GM18498 (cell line): ENCODE data around the gene R3HDM2.
A peak's percentile ranks its signal among the peaks of the same experiment; 100 is the strongest.

ENCODE experiments used
- ATAC-seq: cut with Tn5 transposase; IDR thresholded peaks from one replicate; pipeline ENCODE4 v1.9.1; 2021; ENCODE audit warnings: mild to moderate bottlenecking, moderate library complexity; ENCODE audit not compliant: unreplicated experiment

The R3HDM2 gene

DNA sequence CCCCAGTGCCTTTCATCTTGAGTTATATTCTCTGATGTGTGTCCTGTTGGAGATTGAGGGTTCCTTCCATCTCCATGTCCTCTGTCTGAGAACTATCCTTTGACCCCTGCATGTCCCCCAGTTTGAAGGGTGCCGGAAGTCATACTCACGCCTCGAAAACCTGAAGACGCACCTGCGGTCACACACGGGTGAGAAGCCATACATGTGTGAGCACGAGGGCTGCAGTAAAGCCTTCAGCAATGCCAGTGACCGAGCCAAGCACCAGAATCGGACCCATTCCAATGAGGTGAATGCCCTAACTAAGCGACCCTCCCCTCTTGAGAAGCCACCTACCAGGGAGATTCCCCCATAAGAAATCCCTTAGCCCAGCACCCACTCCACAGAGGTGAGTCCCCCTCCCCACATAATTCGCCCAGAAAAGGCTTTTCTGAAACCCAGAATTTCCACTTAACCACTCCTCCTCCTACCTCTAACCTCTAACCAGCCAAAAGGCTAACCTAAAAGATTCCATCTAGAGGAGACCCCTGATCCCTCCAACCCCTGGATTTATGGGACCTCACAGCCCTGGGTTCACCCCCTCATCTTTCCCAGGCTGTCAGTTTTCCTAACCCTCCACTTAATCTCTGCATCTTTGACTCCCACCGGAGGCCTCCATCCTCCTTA lies 36.5 kb upstream of the R3HDM2 start:
- no peak for ATAC-seq

- ATAC-seq = no peak
These were observed 35.1 kb upstream of the R3HDM2 start for GRCh38 chr12:57465747-57466505.

DNA sequence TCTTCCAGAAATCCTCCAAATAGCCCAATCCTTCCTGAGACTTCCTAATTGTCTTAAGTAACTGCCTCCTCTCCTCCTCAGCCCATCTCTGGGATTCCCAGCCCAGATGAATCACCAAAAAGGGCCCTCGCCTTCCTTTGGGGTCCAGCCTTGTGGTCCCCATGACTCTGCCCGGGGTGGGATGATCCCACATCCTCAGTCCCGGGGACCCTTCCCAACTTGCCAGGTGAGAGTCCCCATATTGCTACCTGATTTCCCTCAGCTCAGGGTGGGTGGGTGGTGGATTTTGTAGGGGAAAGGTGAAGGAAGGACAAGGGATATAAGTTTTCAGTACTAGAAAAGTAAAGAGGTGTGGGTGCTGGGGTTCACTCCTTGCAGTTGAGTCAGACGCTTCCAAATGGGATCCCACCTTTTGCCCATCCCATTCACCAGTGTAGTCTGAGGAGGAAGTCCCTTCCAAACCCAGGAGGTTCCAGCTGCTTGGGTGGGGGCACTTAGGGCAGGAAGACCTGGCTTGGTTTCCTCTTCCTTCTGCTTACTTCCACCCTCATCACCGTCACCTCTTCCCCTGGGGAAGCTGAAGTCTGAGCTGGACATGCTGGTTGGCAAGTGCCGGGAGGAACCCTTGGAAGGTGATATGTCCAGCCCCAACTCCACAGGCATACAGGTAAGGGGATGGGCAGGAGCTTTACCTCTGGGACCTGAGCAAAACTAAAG lies 34.3 kb upstream of the R3HDM2 start:
- ATAC-seq = no peak

GRCh38 chr12:57464569-57464968 lies 33.7 kb upstream of the R3HDM2 start:
- no peak for ATAC-seq

DNA sequence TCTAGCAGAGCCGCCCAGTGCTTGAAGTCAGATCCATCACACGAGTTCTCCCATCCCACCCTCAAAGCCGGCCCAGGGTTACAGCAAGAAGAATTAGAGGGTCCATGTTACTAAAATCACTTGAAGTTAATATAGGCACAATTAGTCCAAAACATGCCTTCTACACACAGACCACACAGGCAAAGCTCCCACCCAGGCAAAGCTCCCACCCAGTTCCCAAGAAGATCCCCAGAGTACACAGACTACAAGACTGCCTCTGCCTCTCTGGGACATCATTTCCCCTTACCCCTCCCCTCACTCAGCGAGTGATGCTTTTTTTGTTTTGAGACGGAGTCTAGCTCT lies 32.0 kb upstream of the R3HDM2 start:
- ATAC-seq = no peak

- peak; percentile 68 for ATAC-seq
These were observed 31.5 kb upstream of the R3HDM2 start for GRCh38 chr12:57462251-57462911.

DNA sequence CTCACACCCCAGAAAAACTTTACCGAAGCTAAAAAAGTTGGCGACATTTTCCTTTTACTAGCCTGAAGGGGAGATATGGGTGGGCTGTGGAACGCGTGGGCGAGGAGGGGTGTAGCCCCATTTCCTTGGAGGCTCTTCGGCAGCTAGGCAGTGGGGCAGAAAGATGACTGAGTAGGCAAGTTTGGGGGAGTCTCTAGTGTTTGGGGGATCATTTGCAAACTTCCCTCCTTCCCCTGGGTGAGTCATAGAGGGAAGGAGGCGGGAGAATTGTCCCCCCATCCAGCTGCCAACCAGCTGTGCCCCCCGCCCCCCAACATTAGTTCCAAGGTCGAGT lies 31.0 kb upstream of the R3HDM2 start:
- ATAC-seq = no peak

GRCh38 chr12:57461276-57461916 lies 30.6 kb upstream of the R3HDM2 start:
- no peak for ATAC-seq

DNA sequence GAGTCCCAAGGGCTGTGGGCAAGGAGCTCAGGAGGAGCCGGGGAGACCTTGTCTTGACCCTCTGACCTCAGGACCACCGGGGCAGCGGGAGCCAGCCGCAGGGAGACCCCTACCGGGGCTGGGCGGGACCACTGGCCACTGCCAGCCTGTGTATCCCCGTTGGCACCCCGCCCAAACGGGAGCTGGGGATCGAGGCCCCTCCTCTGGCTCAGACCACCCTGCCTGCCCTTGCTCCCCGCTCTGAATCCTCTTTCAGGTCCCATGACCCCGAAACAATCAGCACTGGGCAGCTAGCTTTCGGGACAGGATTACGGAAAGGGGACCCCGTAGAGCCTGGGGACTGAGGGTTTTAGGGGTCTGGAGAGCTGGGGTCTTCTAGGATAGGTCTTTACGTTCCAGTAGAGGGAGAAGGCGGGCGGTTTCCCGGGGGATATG lies 30.0 kb upstream of the R3HDM2 start:
- ATAC-seq = no peak

DNA sequence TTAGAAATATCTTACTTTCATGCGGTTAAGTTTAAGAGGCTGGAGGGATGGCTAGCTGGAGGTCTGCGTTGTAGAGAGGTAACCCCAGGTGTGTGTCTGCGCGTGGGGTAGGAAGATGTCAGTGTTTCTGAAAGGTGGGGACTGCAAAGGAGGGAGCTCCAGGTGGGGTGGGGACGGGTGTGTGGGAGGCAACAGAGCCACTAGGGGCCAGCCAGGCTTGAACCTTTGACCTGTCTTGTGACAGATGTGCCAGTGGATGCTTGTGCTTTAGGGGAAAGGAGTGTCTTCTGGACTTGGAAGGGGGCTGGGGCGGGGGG lies 29.6 kb upstream of the R3HDM2 start:
- no peak for ATAC-seq

DNA sequence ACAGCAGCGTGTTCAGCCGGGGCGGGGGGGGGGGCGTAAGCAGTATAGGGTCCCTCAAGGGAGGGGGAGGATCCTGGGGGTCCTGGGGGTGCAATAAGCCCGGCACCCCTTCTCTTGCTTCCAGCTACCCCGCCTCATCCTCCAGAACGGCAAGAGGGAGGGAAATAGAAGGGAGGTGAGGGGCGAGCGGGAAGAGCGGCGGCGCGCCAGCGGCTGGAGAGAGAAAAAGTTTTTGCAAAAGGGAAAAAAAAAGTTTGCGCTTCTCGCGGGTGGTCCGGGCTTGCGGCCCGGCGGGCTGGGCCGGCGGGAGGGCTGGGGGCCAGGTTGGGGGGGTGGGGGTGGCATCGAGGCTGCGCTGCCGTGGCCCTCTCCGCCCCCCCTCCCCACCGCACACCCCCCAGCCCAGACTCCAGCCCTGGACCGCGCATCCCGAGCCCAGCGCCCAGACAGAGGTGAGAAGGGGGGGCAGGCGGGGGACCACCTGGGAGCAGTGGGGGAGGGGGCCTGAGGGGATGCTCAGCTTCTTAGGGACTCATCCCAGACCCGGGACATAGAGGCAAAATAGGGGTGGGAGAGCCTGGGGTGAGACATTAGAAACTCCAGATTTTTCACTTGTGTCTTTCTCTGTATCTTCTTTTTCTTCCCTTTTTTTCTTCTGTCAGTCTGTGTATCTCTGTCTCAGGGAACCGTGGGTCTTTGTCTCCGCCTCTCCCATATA lies 29.1 kb upstream of the R3HDM2 start, which contains the start of gene GLI1:
TSS of gene GLI1 (plus strand) at position 36 of the 718 bp plus-strand sequence. CDS start 3,907 bp downstream, outside the sequence.
- ATAC-seq = no peak

GRCh38 chr12:57459055-57459749 lies 28.4 kb upstream of the R3HDM2 start:
- ATAC-seq = peak; percentile 63

DNA sequence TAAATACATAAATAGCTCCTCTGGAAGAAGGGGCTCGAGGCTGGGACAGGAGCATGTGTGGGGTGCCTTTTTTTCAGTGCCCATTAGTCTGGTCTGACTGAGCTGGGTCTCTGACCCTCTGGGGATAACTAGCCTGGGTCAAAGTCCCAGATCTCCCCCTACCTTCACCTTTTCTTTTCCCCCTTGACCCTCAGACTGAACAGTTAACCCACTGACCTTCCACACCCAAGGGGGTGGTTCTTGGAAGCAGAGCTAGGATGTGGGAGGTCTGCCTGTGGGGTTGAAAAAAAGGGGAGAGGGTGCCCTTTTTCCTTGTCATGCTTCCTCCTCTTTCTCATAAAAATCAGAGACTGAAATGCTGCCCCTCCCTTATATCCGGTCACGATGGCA lies 27.8 kb upstream of the R3HDM2 start:
- no peak for ATAC-seq

GRCh38 chr12:57456737-57457490 lies 26.1 kb upstream of the R3HDM2 start:
- ATAC-seq = no peak

DNA sequence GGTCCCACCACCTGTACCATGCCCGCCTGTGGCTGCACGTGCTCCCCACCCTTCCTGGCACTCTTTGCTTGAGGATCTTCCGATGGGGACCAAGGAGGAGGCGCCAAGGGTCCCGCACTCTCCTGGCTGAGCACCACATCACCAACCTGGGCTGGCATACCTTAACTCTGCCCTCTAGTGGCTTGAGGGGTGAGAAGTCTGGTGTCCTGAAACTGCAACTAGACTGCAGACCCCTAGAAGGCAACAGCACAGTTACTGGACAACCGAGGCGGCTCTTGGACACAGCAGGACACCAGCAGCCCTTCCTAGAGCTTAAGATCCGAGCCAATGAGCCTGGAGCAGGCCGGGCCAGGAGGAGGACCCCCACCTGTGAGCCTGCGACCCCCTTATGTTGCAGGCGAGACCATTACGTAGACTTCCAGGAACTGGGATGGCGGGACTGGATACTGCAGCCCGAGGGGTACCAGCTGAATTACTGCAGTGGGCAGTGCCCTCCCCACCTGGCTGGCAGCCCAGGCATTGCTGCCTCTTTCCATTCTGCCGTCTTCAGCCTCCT lies 25.4 kb upstream of the R3HDM2 start:
- peak; percentile 34 for ATAC-seq

- no peak for ATAC-seq
These were observed 24.7 kb upstream of the R3HDM2 start for GRCh38 chr12:57455374-57456144.

GRCh38 chr12:57454566-57455373 lies 23.9 kb upstream of the R3HDM2 start, which contains the start of gene INHBE:
TSS of gene INHBE (plus strand) at chr12:57455307. CDS start at chr12:57455537, 230 bp downstream.
- no peak for ATAC-seq
